ENCODE data around the gene KDM4C.

- TF ChIP-seq CTCF (IDR thresholded peaks at IDR 0.05; ENCODE audit: insufficient read depth, low read length, poor library complexity, severe bottlenecking), result no peak
- no peak for TF ChIP-seq EZH2phosphoT487 (conservative IDR thresholded peaks at IDR 0.05; ENCODE audit: low read length)
Measured at GRCh38 chr9:6915635-6916034, 157.9 kb downstream of the KDM4C start.

All from SU-DHL-6 (cell line).